ENCODE measurements around the gene AEBP1. TPM values are rescaled to one million over a fixed set of nuclear protein-coding genes. Genes with fewer than 3 reads are reported as not detected.

AEBP1 gene
- total RNA-seq, 1 donor = 148 TPM

DNA sequence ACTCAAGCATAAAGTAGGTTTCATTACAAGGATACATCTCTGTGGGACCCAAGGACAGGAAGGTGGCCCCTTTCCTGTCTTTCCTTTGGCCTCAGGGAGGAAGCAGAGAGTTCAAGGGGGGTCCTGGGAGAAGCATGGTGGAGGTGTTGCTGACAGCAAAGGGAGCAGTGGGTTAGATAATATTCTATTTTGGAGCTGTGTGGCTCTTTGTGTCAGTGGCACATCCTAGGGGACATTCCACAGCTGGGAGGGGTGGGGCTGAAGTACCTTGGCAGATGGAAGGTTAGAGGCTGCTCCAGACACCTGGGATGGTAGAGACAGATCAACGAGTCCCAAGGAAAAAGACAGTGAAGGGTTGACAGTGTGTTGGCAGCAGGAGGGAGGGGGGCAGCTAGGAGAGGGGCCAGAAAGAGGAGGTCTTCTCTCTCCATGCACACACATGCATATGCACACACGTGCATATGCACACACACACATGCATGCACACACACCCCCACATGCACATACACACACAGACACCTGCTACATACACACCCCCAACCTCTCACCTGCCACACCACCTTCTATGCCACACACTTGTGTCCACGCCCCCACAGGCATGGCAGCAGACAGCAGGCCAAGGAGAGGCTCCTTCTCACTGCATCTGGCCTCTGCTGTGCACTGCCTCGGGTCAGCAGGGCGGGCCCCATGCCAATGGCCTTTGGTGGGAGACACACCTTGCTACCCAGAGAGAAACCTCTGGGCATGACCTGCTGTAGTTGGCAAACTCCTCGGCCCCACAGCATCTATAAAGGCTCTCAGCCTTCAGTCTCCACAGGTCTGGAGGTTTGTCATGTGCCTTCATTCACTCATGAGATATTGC is 24.8 kb downstream of the AEBP1 start:
- no peak overlapping the region for H3K4me3 ChIP-seq (ENCODE audit: low read depth, low read length)
- TF ChIP-seq, protein P1, sequence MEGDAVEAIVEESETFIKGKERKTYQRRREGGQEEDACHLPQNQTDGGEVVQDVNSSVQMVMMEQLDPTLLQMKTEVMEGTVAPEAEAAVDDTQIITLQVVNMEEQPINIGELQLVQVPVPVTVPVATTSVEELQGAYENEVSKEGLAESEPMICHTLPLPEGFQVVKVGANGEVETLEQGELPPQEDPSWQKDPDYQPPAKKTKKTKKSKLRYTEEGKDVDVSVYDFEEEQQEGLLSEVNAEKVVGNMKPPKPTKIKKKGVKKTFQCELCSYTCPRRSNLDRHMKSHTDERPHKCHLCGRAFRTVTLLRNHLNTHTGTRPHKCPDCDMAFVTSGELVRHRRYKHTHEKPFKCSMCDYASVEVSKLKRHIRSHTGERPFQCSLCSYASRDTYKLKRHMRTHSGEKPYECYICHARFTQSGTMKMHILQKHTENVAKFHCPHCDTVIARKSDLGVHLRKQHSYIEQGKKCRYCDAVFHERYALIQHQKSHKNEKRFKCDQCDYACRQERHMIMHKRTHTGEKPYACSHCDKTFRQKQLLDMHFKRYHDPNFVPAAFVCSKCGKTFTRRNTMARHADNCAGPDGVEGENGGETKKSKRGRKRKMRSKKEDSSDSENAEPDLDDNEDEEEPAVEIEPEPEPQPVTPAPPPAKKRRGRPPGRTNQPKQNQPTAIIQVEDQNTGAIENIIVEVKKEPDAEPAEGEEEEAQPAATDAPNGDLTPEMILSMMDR (IDR thresholded peaks at IDR 0.05; ENCODE audit: insufficient read depth, low read depth, low read length) = no peak
- no peak for DNase-seq (ENCODE audit: low read depth)

DNA sequence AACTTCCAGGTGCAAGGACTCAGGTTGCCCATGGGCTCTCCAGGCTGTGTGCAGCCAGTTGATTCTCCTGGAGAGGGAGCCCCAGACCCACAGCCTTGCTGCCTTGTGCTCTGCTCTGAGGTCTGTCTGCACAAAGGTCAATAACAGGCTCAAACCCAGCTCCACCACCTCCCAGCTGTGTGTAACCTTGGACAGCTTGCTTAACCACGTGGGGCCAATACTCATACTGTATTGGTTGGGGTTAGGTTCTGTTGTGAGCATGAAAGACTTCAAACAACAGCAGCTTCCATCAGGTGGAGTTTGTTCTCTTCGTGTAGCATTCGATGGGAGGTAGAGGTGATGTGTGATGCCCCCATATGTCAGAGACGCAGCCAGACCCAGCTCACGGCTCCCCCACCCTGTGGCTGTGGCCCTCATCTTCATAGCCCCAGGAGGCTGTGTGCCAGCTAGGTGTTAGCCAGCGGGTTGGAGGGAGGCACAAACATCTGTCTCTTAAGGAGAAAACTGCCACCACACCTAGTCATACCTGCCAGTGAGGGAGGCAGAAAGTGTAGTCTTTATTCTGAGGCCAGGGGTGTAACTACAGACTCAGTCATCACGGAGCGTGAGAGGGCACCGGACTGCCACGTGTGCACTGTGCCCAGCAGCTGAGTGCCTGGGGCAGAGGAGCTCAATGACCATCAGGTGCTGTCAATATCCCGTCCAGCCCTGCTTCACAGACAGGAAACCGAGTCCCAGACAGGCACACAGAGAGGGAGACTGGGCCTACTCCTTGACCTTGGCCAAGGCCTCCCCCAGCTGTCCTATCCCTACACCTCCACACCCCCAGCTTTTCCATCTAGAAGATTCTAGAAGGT is 27.3 kb downstream of the AEBP1 start:
- TF ChIP-seq, protein P1 (IDR thresholded peaks at IDR 0.05; ENCODE audit: insufficient read depth, low read depth, low read length) = peak; percentile 69
- peak; percentile 74 for DNase-seq (ENCODE audit: low read depth)
- no peak overlapping the region for H3K4me3 ChIP-seq (ENCODE audit: low read depth, low read length)

DNA sequence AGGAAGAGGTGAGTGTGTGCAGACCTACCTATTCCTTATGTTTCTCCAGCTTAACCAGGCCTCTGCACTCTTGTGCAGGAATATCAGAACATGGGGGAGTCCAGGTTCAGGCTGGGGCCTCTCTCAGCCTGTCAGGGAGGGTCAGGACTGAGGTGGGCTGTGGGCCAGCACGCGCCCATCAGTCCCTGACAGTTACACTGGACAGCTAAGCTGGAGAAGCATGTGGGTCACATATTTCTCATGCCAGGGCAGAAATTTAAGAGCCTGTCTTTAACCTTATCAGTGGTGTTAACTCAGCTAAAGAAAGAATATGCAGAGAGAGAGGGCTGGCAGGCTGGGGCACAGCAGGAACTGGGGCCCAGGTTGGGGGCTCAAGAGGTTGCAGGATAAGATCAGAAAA is 27.9 kb downstream of the AEBP1 start:
- TF ChIP-seq, protein P1 (IDR thresholded peaks at IDR 0.05; ENCODE audit: insufficient read depth, low read depth, low read length) = no peak
- DNase-seq (ENCODE audit: low read depth) = peak; percentile 63
- no peak overlapping the region for H3K4me3 ChIP-seq (ENCODE audit: low read depth, low read length)

DNA sequence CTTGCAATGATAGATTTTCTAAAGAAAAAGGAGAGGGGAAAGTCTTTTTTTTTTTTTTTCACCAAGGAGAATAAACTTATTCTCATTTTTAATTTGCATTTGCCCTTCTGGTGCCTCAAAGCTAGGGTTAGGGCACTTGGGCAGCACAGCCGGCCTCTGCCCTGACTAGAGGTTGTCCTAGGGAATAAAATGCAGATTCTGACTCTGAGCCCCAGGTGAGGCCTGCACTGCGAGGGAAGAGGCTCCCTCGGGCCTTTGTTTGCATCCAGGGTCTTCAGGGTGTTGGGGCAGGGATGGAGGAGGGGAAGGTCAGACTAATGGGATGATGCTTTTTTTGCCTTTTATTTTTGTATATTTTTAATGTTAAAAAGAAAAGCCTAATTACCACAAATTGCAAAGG is 29.1 kb downstream of the AEBP1 start:
- TF ChIP-seq, protein P1 (IDR thresholded peaks at IDR 0.05; ENCODE audit: insufficient read depth, low read depth, low read length) = no peak
- no peak overlapping the region for H3K4me3 ChIP-seq (ENCODE audit: low read depth, low read length)
- no peak for DNase-seq (ENCODE audit: low read depth)

DNA sequence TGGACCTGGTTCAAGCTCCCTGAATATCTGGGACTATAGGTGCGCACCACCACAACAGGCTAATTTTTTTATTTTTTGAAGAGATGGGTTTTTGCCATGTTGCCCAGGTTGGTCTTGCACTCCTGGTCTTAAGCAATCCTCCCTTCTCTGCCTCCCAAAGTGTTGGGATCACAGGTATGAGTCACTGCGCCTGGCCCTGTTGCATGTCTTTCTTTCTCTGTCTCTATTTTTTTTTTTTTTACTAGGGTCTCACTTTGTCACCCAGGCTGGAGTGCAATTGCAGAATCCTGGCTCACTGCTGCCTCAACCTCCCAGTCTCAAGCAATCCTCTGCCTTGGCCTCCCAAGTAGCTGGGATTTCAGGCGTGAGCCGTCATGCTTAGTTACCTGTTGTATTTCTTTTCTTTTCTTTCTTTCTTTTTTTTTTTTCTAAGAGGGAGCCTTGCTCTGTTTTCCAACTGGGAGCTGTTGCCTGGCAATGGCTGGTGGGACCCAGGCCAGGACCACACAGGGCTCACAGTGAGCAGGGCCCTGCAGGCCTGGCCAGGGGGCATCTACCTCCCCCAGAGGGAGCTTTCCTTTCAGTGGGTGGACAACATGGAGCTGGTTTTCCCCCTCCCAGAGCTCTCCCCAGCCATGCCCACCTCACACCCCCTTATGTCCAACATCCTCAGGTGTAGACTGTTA is 30.9 kb downstream of the AEBP1 start:
- no peak for DNase-seq (ENCODE audit: low read depth)
- H3K4me3 ChIP-seq (ENCODE audit: low read depth, low read length) = no peak overlapping the region
- TF ChIP-seq, protein P1 (IDR thresholded peaks at IDR 0.05; ENCODE audit: insufficient read depth, low read depth, low read length) = no peak

DNA sequence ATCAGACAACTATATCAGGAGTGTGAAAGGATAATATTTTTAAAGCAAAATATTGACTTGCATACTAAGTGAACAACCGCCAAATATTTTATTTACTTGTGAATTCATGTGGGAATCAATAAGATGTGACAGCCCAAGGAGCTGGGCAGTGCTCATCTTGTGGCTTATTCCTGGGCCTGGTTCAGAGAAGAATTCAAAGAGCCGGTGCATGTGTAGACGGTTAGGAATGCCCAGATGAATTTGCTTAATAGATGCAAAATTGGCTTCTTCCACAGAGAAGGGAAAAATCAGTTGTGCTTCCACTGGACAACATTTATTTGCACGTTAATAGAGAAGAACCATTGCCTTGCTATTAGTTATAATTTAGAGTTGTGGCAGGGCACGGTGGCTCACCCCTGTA is 32.6 kb downstream of the AEBP1 start:
- no peak for DNase-seq (ENCODE audit: low read depth)
- TF ChIP-seq, protein P1 (IDR thresholded peaks at IDR 0.05; ENCODE audit: insufficient read depth, low read depth, low read length) = no peak
- H3K4me3 ChIP-seq (ENCODE audit: low read depth, low read length) = no peak overlapping the region
